ENCODE results near the gene ZDHHC5. TPM values are rescaled to one million over a fixed set of nuclear protein-coding genes. Genes with fewer than 3 reads are reported as not detected.
"Not testable (repeated sequence)": the region's sequence is repeated elsewhere in the genome, so short reads cannot be mapped to it uniquely, and the experiment has no call there.

The ZDHHC5 gene
- total and polyA plus RNA-seq, 2 of the 4 experiments (the other 2 are of a cell fraction): 19.4 to 45.7 TPM

DNA sequence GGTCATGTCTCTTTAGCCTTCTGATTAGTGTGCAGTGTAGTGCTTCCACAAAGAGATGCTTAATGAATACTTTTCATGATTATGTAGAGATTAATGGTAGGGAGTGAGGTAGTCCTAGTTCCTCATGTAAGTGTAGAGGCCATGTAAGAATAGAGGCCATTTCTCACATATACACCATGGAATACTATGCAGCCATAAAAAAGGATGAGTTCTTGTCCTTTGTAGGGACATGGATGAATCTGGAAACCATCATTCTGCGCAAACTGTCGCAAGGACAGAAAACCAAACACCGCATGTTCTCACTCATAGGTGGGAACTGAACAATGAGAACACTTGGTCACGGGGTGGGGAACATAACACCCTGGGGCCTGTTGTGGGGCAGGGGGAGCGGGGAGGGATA lies 22.6 kb downstream of the ZDHHC5 start:
- intact Hi-C loops (cut with micrococcal nuclease); H2AK9ac ChIP-seq (replicated peaks; ENCODE audit: low read depth, low read length, poor library complexity); CTCF ChIA-PET; in situ Hi-C loops (cut with MboI; ENCODE audit: low sequenced_read_pairs); H2BK20ac ChIP-seq (ENCODE audit: low read depth, low read length); H4K20me1 ChIP-seq (ENCODE audit: insufficient read depth, low read length); H3K4me3 ChIP-seq (ENCODE audit: insufficient read depth, low read depth, low read length); H3K9me1 ChIP-seq (ENCODE audit: insufficient read depth, low read length); H3K14ac ChIP-seq (replicated peaks; ENCODE audit: low read depth, low read length); H3K27me3 ChIP-seq (ENCODE audit: control insufficient read depth, insufficient read depth, low read length); dilution Hi-C loops (cut with HindIII; ENCODE audit: low sequenced_read_pairs, unreplicated experiment); H2BK120ac ChIP-seq (ENCODE audit: low read depth, low read length); H3K9ac ChIP-seq (ENCODE audit: low read depth, low read length); H2BK15ac ChIP-seq (ENCODE audit: low read depth, low read length); H4K91ac ChIP-seq (ENCODE audit: insufficient read depth, low read depth, low read length); H2AFZ ChIP-seq (replicated peaks; ENCODE audit: low read length, poor library complexity); H3K4me2 ChIP-seq (ENCODE audit: low read depth, low read length); H3K18ac ChIP-seq (ENCODE audit: low read depth, low read length); ATAC-seq (ENCODE audit: low read depth); H3K4ac ChIP-seq (ENCODE audit: low read depth, low read length); H3K9me3 ChIP-seq (ENCODE audit: control insufficient read depth, insufficient read depth, low read length); DNase-seq; H4K5ac ChIP-seq (ENCODE audit: low read depth, low read length); H2AK5ac ChIP-seq (ENCODE audit: low read depth, low read length); H2BK5ac ChIP-seq (ENCODE audit: low read depth, low read length, poor library complexity, severe bottlenecking); H3K27ac ChIP-seq (ENCODE audit: insufficient read depth, low read length); H3K23ac ChIP-seq (ENCODE audit: low read depth, low read length); POLR2A ChIA-PET (ENCODE audit: unreplicated experiment); H4K8ac ChIP-seq (ENCODE audit: low read depth in 2 of 2, low read length in 2 of 2); H3K4me1 ChIP-seq (ENCODE audit: control insufficient read depth, insufficient read depth, low read length); BruUV-seq (replicated peaks); H3K56ac ChIP-seq (ENCODE audit: extremely low read depth, insufficient read depth, low read length): not testable (repeated sequence)
- Histone ChIP-seq H3K79me1 (ENCODE audit: low read depth in 1 of 2, low read length in 2 of 2) (peaks cover 17 to 21% of the 10 kb centered on the region in 2 experiments; a peak in 3 of 4 replicates), H3K36me3 (ENCODE audit: control insufficient read depth, insufficient read depth, low read length) (peaks cover 55% of the 10 kb centered on the region)
- WGBS, 2 experiments (ENCODE audit: extremely low coverage in 2 of 2, insufficient read length in 1 of 2): no CpG with 5 or more reads among the region's 5 CpGs
